Dedifferentiated amniotic fluid mesenchymal stem cell (primary cell): Measurements from ENCODE around the gene FASTK.
A peak's percentile ranks its signal among the peaks of the same experiment; 100 is the strongest.
"Not testable (repeated sequence)": the region's sequence is repeated elsewhere in the genome, so short reads cannot be mapped to it uniquely, and the experiment has no call there.

Experiments
- DNase-seq: peaks from one replicate; pipeline ENCODE4 v3.0.0-alpha.2; 2016; ENCODE audit errors: extremely low spot score

The FASTK gene

GRCh38 chr7:151047976-151048815, 32.4 kb downstream of the FASTK start, which contains the start of gene ASIC3:
TSS of gene ASIC3 (plus strand) at chr7:151048531. CDS start at chr7:151048886, 355 bp downstream.
- no peak for DNase-seq

DNA sequence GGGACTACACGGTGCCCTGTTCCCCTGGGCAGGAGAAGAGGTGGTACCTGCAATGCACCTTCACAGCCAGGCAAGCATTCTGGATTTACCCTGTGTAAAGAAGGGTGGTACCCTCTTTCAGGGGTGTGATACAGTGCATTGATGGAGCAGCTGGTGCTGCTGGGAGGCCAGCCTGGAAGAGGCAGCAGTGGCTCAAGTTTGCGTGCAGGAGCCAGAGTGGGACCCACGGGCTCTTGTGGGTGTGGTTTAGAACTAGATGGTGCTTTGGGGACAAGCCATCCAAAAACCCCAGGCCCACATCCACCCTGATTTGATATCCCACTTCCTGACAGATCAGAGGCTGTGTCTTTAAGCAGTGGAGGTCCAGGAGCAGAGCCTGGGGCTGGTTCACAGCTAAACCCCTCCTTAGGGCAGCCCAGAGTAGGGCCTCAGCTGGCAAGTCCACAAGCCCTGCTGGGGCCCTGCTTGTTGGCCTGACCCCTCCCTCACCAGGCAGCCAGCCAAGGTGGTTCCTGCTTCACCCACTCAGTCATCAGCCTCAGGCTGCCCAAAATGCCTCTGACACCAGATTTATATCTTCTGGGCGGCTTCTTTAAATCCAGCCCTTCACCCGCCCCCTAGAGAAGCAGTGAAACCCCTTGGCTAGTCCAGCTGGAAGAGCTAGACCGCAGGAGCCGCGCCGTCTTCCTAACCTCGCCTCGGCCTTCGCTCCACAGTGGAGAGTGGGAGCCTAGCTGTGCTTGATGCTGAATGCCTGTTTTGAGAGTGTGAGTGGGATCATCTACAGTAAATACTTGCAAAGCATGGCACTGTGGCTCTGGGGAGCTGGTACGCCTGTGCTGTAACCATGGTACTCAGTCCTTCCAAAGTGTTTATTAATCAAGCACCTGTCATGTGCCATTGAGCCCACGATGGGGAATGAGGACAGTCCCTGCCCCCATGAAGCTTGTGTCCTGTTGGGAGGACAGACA, 33.7 kb downstream of the FASTK start:
- peak; percentile 67 for DNase-seq

GRCh38 chr7:151045967-151046366, 34.6 kb downstream of the FASTK start:
- no peak for DNase-seq

GRCh38 chr7:151045262-151045661, 35.3 kb downstream of the FASTK start:
- DNase-seq = no peak

- no peak for DNase-seq
Observed at GRCh38 chr7:151043959-151044358, 36.6 kb downstream of the FASTK start.

DNA sequence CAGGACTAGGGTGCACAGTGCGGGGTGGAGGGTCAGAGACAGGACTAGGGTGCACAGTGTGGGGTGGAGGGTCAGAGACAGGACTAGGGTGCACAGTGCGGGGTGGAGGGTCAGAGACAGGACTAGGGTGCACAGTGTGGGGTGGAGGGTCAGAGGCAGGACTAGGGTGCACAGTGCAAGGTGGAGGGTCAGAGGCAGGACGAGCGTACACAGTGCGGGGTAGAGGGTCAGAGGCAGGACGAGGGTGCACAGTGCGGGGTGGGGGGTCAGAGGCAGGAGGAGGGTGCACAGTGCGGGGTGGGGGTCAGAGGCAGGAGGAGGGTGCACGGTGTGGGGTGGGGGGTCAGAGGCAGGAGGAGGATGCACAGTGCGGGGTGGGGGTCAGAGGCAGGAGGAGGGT, 37.2 kb downstream of the FASTK start:
- DNase-seq = not testable (repeated sequence)

DNA sequence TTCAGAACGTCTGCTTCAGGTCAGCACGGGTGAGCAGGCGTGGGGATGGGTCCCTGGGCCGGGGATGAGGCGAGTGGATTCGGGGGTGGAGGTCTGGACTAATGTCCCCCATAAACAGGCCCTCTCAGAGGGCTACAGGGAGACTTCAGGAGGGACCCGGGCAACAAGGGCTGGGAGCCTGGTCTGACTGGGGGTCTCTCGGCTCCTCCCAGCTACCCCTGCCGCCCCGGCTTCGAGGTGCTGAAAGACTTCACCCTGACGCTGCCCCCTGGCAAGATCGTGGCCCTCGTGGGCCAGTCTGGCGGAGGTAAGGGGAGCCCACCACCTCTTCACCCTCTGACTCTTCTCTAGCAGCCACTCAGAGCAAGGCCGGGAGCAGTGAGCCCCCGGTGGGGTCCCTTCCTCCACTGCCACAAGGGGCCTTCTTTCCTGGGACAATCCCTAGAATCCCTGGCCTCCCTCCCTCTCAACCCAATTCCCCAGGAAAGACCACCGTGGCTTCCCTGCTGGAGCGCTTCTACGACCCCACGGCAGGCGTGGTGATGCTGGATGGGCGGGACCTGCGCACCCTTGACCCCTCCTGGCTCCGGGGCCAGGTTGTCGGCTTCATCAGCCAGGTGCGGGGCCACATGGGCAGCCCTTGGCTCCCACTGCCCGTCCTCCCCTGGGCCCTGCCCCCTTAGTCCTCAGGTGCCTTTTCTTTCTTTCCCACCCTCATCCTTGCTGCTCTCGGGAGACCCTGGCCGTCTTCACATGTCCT, 39.8 kb downstream of the FASTK start:
- no peak for DNase-seq

DNA sequence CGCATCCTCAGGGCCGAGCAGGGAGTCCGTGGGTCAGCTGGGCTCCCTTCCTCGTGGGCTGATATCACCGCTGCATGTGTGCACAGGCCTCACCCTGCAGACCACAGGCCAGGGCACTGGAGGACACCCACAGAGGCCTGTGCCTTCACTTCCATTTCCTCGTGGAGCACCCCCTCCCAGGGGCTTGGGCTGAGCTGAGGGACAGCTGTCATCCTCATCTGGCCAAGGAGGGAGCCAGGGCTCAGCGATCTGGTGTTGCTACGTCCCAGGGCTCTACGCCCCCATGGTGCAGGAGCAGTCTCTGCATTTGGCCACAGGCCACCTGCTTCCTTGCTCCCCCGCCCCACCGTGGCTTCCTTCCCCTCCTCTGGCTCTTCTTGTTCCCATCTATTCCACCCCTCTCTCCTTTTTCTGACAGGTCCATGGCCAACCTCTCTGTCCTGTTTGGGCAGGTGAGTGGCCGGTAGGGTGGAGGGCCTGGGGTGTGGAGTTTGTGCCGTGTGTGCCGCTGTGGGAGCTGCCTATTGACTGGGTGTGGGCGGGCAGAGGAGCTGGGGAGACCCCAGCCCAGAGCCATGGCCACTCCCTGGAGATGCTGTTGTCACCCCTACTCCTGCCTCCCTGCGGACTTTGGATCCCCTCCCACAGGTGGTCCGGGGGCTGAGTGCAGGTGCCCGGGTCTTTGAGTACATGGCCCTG, 40.6 kb downstream of the FASTK start:
- DNase-seq = no peak

DNA sequence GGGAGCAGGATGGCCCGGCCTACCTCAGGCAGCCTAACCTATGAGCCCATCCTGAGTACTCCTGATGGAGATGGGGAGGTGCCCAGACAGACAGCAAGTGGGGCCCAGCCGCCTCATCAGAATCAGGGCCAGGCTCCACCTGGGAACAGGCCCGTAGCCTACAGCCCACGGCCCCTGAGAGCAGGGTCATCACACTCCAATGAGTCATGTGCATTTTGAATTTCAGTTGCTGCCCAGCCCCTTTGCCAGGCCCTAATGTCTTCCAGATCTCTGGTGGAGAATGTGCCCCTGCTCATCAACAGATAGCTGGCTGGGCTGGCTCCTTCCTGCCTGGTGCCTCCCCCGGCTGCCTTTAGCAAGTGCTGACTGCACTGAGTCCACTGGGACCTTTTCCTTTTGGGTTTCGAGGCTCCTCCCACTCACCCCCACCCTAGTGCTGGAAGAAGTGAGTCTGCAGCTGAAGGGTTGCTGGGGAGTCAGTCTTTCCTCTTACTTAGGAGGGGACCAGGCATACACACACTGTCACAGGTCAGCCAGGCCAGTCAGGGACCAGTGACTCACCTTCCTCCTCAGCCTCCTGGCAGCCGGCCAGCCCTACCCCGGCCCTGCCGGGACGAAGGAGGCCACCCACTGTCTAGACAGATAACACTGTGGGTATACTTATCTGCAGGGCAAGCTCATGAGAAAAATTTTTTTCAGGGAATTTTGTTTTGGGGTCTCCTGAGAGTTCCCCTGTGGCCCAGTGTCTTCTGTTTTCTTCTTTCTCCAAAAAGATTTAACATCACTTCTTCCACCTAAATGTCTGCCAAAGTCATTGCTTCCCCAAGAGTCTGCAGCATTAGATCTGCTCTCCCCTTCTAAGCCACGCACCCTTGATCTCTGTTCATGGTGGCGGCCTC, 41.4 kb downstream of the FASTK start:
- DNase-seq = peak; percentile 55

DNA sequence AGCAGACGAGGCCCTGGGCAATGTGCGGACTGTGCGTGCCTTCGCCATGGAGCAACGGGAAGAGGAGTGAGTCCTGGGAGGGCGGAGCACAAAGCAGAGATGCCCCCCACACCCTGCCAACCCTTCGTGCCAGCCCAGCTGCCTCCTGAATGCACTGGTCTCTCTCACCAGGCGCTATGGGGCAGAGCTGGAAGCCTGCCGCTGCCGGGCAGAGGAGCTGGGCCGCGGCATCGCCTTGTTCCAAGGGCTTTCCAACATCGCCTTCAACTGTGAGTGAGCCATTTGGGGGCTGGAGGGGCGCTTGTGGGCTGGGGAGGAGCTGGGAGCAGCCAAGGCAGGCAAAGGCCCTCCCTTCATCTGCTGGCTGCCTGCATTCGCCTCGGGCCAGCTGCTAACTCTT, 44.7 kb downstream of the FASTK start:
- no peak for DNase-seq

DNA sequence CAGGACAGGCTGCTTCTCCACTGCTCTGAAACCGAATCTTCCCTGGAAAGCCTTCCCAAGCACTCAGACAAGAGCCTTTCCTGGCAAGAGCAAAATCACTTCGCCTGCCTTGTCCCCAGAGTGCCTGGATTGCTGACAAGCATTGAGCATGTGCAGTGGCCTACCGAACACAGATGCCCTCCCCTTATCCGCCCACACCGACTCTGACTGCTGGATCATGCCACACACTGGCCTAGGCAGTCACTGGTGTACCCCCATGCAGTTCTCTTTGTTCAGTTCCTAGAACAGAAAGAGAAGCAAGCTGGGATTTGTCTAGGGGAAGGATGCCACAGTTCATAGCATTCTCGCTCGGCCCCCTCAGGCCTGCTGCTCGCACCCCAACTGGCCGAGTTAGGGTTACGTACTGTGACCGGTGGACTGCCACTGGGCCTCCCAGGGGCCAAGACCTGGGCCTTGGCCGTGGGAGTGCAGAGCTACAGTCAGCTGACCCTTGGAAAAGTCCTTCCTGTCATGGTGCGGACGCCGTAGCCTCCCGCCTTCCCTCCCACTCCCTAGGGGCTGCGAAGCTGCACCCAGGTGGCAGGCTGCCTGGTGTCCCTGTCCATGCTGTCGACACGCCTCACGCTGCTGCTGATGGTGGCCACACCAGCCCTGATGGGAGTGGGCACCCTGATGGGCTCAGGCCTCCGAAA, 45.4 kb downstream of the FASTK start:
- no peak for DNase-seq

DNA sequence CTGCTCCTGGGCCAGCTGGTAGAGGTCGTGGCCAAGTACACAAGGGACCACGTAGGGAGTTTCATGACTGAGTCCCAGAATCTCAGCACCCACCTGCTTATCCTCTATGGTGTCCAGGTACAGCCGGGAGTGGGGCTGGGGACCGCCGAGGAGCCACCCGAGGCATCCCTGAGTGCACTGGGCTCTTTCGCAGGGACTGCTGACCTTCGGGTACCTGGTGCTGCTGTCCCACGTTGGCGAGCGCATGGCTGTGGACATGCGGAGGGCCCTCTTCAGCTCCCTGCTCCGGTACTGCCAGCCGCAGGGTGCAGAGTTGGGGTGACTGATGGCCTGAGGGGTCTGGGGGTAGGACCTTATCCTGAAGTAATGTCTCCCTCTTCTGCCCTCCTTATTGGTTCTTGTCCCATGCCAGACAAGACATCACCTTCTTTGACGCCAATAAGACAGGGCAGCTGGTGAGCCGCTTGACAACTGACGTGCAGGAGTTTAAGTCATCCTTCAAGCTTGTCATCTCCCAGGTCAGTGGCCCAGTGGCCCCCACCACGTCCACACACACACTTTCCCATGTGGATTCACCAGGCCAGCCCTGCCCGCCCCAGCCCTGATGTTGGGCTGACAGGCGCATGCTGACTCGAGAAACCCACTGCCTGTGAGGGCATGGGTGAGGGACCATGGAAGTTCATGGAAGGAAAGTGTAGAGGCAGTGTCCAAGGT, 46.1 kb downstream of the FASTK start:
- no peak for DNase-seq

- DNase-seq = no peak
Observed at GRCh38 chr7:151033864-151034249, 46.8 kb downstream of the FASTK start.

DNA sequence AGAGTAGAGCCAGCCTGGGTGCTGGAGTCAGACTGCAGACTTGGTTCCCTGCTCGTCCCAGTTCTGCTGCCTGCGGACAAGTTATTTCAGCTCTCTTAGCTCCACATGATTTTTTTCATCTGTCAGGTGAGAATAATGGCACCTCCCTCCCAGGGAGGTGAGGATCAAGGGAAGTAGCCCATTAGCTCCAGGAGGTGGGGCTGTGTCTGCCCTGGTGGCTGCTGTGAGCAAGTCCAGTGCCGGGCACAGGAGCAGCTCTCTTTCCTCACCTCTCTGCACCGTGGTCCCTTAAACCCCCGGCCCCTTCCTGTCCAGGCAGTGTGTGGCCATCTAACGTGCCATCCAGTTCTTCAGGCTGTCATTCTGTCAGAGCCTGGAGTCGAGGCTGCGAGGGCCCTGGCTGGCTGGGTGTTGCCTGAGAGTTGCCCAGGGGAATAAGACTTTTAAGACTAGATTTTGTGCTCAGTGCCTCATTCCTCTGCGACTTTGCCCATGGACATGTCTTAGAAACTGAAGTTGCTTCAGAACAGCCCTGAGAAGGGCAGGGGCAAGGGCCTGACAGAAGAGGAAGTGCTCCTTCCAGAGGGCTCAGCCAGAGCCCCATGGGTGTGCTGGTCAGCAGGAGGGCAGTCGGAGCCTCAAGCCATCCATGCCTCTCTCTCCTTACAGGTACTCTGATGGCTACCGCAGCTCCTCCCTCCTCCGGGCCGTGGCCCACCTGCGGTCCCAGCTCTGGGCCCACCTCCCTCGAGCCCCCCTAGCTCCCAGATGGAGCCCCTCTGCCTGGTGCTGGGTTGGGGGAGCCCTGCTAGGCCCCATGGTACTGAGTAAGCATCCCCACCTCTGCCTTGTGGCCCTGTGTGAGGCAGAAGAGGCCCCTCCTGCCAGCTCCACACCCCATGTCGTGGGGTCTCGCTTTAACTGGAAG, 47.4 kb downstream of the FASTK start:
- no peak for DNase-seq

DNA sequence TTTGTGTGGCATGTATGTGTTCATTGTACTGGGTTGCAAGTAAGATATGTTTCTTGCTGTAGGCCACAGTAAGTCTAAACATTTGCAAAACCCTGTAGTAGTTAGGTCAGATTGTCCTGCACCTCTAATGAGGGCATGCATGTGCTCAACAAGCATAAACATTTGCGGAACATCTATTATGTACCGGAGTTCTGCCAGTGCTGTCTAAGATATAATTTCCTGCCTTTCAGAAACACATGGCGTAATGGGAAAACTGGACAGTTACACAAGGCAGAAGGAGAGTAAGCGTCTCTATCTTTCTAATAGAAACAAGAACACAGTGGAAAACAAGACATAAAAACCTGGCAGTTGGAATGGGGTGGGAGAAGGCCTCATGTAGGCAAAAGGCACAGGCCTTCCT, 49.6 kb downstream of the FASTK start:
- DNase-seq = no peak

- DNase-seq = no peak
Observed at GRCh38 chr7:151028948-151029501, 51.6 kb downstream of the FASTK start.

- peak; percentile 99 for DNase-seq
Observed at GRCh38 chr7:151028131-151028947, 52.3 kb downstream of the FASTK start, which contains the start of gene ABCB8. TSS of gene ABCB8 (plus strand) at chr7:151028450. CDS start at chr7:151028516, 66 bp downstream.
